Ovary (tissue), 3 donors: ENCODE measurements around the gene KIF16B.

Experiments used
- CTCF ChIP-seq, 3 donors: fragments of 450-650 bp in 2 of 3; fragments of 200-600 bp in 1 of 3; IDR thresholded peaks; one replicate each; pipeline versions ENCODE4 v1.5.1 to v1.8.0; 2016 to 2022; ENCODE audit warnings: antibody characterized with exemption in 3 of 3, mild to moderate bottlenecking in 1 of 3
- EP300 ChIP-seq: sonication (generic); formaldehyde crosslinking; IDR thresholded peaks from one replicate; pipeline ENCODE4 v1.6.1; 2017; ENCODE audit warnings: antibody characterized with exemption
- POLR2A ChIP-seq: fragments of 450-650 bp; IDR thresholded peaks from one replicate; pipeline ENCODE4 v1.6.1; 2017; ENCODE audit warnings: antibody characterized with exemption, mild to moderate bottlenecking, moderate library complexity
- donor health status: DM: no; HTN: no; CAD: no.

- TF ChIP-seq CTCF (IDR thresholded peaks at IDR 0.05) (no peak), POLR2A (no peak), EP300 (no peak)
Observed at GRCh38 chr20:16520154-16520553, 53.1 kb downstream of the KIF16B start.
